HCT116 (cell line): ENCODE data around the gene ATM. TPM values are rescaled to one million over a fixed set of nuclear protein-coding genes. Genes with fewer than 3 reads are reported as not detected.

Source experiments
- ATAC-seq: fragments of 200-7000 bp; cut with Tn5 transposase; 2 replicates; pipeline ENCODE4 v1.9.1; 2020; ENCODE audit warnings: mild to moderate bottlenecking, moderate library complexity
- BruUV-seq: library from RNA; stranded (reverse); fragments of 400-500 nt; replicated peaks from 2 replicates; lab custom pipeline; 2021; lab: Mats Ljungman, UMichigan
- CTCF ChIA-PET: fragments of 300-600 bp; sonication (Branson Sonifier 250); formaldehyde crosslinking; loops from one replicate; lab custom pipeline; 2021; ENCODE audit warnings: antibody characterized with exemption; lab: Charles Lee
- POLR2A ChIA-PET: fragments of 300-600, 350-600 bp; sonication (Branson Sonifier 250); formaldehyde crosslinking; loops from one replicate; lab custom pipeline; 2021; ENCODE audit warnings: antibody characterized with exemption; lab: Charles Lee
- RAD21 ChIA-PET, 2 experiments: fragments of 300-600 bp; sonication (Branson Sonifier 250); formaldehyde crosslinking; loops; one replicate each; lab custom pipeline; 2023; ENCODE audit warnings: low total read pairs in 2 of 2; ENCODE audit not compliant: uncharacterized antibody in 2 of 2, unreplicated experiment in 2 of 2, low non-redundant PET in 1 of 2; lab: Charles Lee
- DNase-seq: peaks from one replicate; pipeline ENCODE4 v3.0.0-alpha.2; 2010; ENCODE audit warnings: low read depth, low spot score
- H2AFZ ChIP-seq: fragments of 200-600 bp; shearing (Covaris generic), sonication (generic); 2 replicates; pipeline ENCODE4 v1.6.1; 2017; ENCODE audit warnings: low read depth, mixed run types, mixed read lengths, antibody characterized with exemption, low read length; ENCODE audit not compliant: poor library complexity, severe bottlenecking
- H3K27ac ChIP-seq: 2 replicates; pipeline ENCODE4 v1.5.1; 2012; ENCODE audit warnings: low read depth, low read length
- H3K27me3 ChIP-seq: fragments of 200-600 bp; sonication (generic); 2 replicates; pipeline ENCODE4 v1.6.1; 2016; ENCODE audit warnings: mixed run types, low read length, mixed read lengths; ENCODE audit not compliant: insufficient read depth
- H3K36me3 ChIP-seq, 2 experiments: fragments of 200-500 bp in 1 of 2; fragments of 200-600 bp in 1 of 2; sonication (Bioruptor generic) in 1 of 2; sonication (generic) in 1 of 2; 2 replicates each; pipeline versions ENCODE4 v1.5.1 to v1.6.1; 2014 to 2016; ENCODE audit warnings: low read length in 2 of 2, inconsistent platforms in 1 of 2, mixed read lengths in 1 of 2, mixed run types in 1 of 2; ENCODE audit not compliant: insufficient read depth in 2 of 2, control insufficient read depth in 1 of 2
- H3K4me1 ChIP-seq, 2 experiments: fragments of 200-600 bp in 1 of 2; sonication (generic) in 1 of 2; 2 replicates each; pipeline versions ENCODE4 v1.5.1 to v1.6.1; 2012 to 2017; ENCODE audit warnings: low read length in 2 of 2, inconsistent platforms in 1 of 2, mild to moderate bottlenecking in 1 of 2, mixed read lengths in 1 of 2, mixed run types in 1 of 2, moderate library complexity in 1 of 2; ENCODE audit not compliant: insufficient read depth in 2 of 2, control insufficient read depth in 1 of 2
- H3K4me2 ChIP-seq: fragments of 200-600 bp; sonication (generic); 2 replicates; pipeline ENCODE4 v1.6.1; 2017; ENCODE audit warnings: mixed run types, low read length, mixed read lengths
- H3K4me3 ChIP-seq, 2 experiments: fragments of 200-600 bp in 1 of 2; sonication (generic) in 1 of 2; replicated peaks in 1 of 2; 2 replicates each; pipeline ENCODE4 v1.5.1; 2011 to 2016; ENCODE audit warnings: low read length in 2 of 2, control low read depth in 1 of 2, low read depth in 1 of 2, mild to moderate bottlenecking in 1 of 2, mixed read lengths in 1 of 2, mixed run types in 1 of 2
- H3K79me2 ChIP-seq: fragments of 200-600 bp; sonication (generic); 2 replicates; pipeline ENCODE4 v1.6.1; 2017; ENCODE audit warnings: mild to moderate bottlenecking, mixed run types, low read length, moderate library complexity, mixed read lengths; ENCODE audit not compliant: insufficient read depth
- H3K9ac ChIP-seq: fragments of 200-600 bp; sonication (generic); 2 replicates; pipeline ENCODE4 v1.6.1; 2016; ENCODE audit warnings: low read length, mixed read lengths
- H3K9me2 ChIP-seq: fragments of 200-600 bp; sonication (generic), shearing (Covaris generic); 2 replicates; pipeline ENCODE4 v1.6.1; 2017; ENCODE audit warnings: mixed run types, mild to moderate bottlenecking, moderate library complexity; ENCODE audit not compliant: insufficient read depth
- H3K9me3 ChIP-seq, 2 experiments: fragments of 200-500 bp in 1 of 2; fragments of 200-600 bp in 1 of 2; sonication (Bioruptor generic) in 1 of 2; sonication (generic) in 1 of 2; 2 replicates each; pipeline ENCODE4 v1.6.1; 2014 to 2017; ENCODE audit warnings: low read length in 2 of 2, mixed read lengths in 2 of 2, inconsistent platforms in 1 of 2, low read depth in 1 of 2, mild to moderate bottlenecking in 1 of 2, mixed run types in 1 of 2, moderate library complexity in 1 of 2; ENCODE audit not compliant: control insufficient read depth in 1 of 2, insufficient read depth in 1 of 2
- H4K20me1 ChIP-seq: fragments of 200-600 bp; sonication (generic), shearing (Covaris generic); 2 replicates; pipeline ENCODE4 v1.6.1; 2017; ENCODE audit warnings: mixed run types, mild to moderate bottlenecking, moderate library complexity; ENCODE audit not compliant: insufficient read depth
- CTCF ChIP-seq, 3 experiments: fragments of 200-600 bp in 1 of 3; sonication (generic) in 1 of 3; IDR thresholded peaks in 2 of 3; conservative IDR thresholded peaks in 1 of 3; 2 replicates each; pipeline ENCODE4 v1.5.1; 2012 to 2017; ENCODE audit warnings: low read depth in 2 of 3, low read length in 2 of 3, antibody characterized with exemption in 1 of 3, borderline replicate concordance in 1 of 3, control low read depth in 1 of 3, mild to moderate bottlenecking in 1 of 3, mixed read lengths in 1 of 3, mixed run types in 1 of 3, moderate library complexity in 1 of 3; ENCODE audit not compliant: insufficient read depth in 1 of 3
- ELF1 ChIP-seq: IDR thresholded peaks from 2 replicates; pipeline ENCODE4 v1.6.1; 2012; ENCODE audit warnings: low read depth, borderline replicate concordance
- JUND ChIP-seq: IDR thresholded peaks from 2 replicates; pipeline ENCODE4 v1.6.1; 2012
- POLR2AphosphoS5 ChIP-seq: IDR thresholded peaks from 2 replicates; pipeline ENCODE4 v1.6.1; 2011; ENCODE audit warnings: mild to moderate bottlenecking, low read depth, low read length, moderate library complexity
- RAD21 ChIP-seq: IDR thresholded peaks from 2 replicates; pipeline ENCODE4 v1.6.1; 2012; ENCODE audit warnings: low read depth, mild to moderate bottlenecking
- intact Hi-C: fragments of 100-400 bp; cut with micrococcal nuclease; formaldehyde crosslinking; loops from 2 replicates; pipeline ENCODE4 v1.10.0; 2022
- total RNA-seq: library from RNA; stranded (reverse); gene quantifications from one replicate; pipeline ENCODE4 v1.2.1, GENCODE V29; 2021; ENCODE audit not compliant: unreplicated experiment
- TF ChIP-seq, protein P1 (sequence below): IDR thresholded peaks from 2 replicates; pipeline ENCODE4 v1.6.1; 2011; ENCODE audit warnings: mild to moderate bottlenecking, low read length, moderate library complexity; ENCODE audit not compliant: insufficient replicate concordance; ENCODE audit errors: extremely low read depth

The ATM gene
- total RNA-seq, 1 experiment from 2014 or later: 32.2 TPM

DNA sequence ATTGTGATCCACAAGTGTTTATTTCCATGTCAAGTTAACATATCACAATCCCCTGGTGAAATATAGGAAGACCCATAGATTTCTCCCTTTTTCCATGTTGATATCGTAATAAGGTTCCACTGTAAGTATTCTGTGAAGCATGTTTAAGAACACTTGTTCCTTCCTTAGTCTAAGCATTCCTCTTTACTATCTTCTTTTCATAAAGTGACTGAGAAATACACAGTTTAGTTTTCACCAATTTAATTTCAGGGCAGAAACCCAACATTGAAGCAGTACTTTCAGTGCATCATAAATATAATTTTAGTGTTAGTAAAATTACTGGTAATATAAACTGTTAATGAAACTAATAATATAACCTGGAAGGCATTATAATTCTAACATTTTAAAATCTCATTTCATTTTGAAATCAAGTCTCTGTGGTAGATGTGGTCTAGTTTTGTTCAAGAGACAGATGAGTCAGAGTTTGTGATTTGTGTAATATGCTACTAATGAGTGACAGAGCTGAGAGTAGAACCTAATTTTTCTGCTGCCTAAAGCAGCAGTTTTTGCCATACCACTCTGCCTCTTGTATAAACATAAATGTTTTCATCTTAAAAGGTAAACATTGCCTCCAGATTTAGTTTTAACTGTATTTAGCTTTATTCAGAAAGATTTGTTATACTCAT lies 79.4 kb downstream of the ATM start:
- CTCF ChIA-PET: no interaction called here
- Histone ChIP-seq H3K36me3 (peaks cover 5 to 19% of the 10 kb centered on the region in 2 experiments), H3K4me2 (no peak overlapping the region), H3K4me3 (no peak overlapping the region), H4K20me1 (no peaks in the 10 kb centered on the region), H3K9ac (no peak overlapping the region), H3K27ac (no peak overlapping the region), H3K4me1 (no peaks in the 10 kb centered on the region), H3K79me2 (no peaks in the 10 kb centered on the region), H3K9me2 (no peaks in the 10 kb centered on the region), H3K9me3 (no peaks in the 10 kb centered on the region), H2AFZ (no peak overlapping the region), H3K27me3 (no peaks in the 10 kb centered on the region)
- TF ChIP-seq ELF1: no peak
- no peak for TF ChIP-seq CTCF (IDR thresholded peaks at IDR 0.05 in 2 of 3, conservative IDR thresholded peaks at IDR 0.05 in 1 of 3; ENCODE audit: borderline replicate concordance in 1 of 3, insufficient read depth in 1 of 3, low read depth in 2 of 3, low read length in 2 of 3)
- TF ChIP-seq JUND: no peak
- TF ChIP-seq POLR2AphosphoS5: no peak
- TF ChIP-seq, protein P1, sequence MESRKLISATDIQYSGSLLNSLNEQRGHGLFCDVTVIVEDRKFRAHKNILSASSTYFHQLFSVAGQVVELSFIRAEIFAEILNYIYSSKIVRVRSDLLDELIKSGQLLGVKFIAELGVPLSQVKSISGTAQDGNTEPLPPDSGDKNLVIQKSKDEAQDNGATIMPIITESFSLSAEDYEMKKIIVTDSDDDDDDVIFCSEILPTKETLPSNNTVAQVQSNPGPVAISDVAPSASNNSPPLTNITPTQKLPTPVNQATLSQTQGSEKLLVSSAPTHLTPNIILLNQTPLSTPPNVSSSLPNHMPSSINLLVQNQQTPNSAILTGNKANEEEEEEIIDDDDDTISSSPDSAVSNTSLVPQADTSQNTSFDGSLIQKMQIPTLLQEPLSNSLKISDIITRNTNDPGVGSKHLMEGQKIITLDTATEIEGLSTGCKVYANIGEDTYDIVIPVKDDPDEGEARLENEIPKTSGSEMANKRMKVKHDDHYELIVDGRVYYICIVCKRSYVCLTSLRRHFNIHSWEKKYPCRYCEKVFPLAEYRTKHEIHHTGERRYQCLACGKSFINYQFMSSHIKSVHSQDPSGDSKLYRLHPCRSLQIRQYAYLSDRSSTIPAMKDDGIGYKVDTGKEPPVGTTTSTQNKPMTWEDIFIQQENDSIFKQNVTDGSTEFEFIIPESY: no peak
- TF ChIP-seq RAD21: no peak
- POLR2A ChIA-PET: no interaction called here
- DNase-seq (no peak), ATAC-seq (no peak)
- no TSS peak for BruUV-seq
- intact Hi-C loops: no loop called here
- RAD21 ChIA-PET: no interaction called here
